ENCODE data around the gene ZBTB40.

The ZBTB40 gene

GRCh38 chr1:22494943-22495579, 43.4 kb downstream of the ZBTB40 start:
- H3K79me2 ChIP-seq (ENCODE audit: insufficient read depth, low read length): no peaks in the 10 kb centered on the region
- H3K9me2 ChIP-seq (ENCODE audit: low read depth, low read length): no peaks in the 10 kb centered on the region
- H3K4me3 ChIP-seq (ENCODE audit: low read depth, low read length, poor library complexity, severe bottlenecking): no peak overlapping the region
- no peak overlapping the region for H3K27ac ChIP-seq (ENCODE audit: low read depth, low read length, poor library complexity, severe bottlenecking)
- H4K20me1 ChIP-seq (ENCODE audit: insufficient read depth, low read length): no peaks in the 10 kb centered on the region
- H2AFZ ChIP-seq (ENCODE audit: low read length): no peak overlapping the region
- no peaks in the 10 kb centered on the region for H3K4me1 ChIP-seq (ENCODE audit: insufficient read depth, low read length, severe bottlenecking)
- no peak overlapping the region for H3K9ac ChIP-seq (ENCODE audit: low read length)
- no peaks in the 10 kb centered on the region for H3F3A ChIP-seq (ENCODE audit: insufficient read depth, low read length)
- peaks cover 30% of the 10 kb centered on the region for H3K36me3 ChIP-seq (ENCODE audit: insufficient read depth, low read length)
- H3K4me2 ChIP-seq (ENCODE audit: low read length): no peak overlapping the region
- H3K27me3 ChIP-seq (ENCODE audit: insufficient read depth, low read length): no peaks in the 10 kb centered on the region
- no peaks in the 10 kb centered on the region for H3K9me3 ChIP-seq (ENCODE audit: low read length)
- TF ChIP-seq CTCF (IDR thresholded peaks at IDR 0.05; ENCODE audit: low read length): no peak
- no peak for TF ChIP-seq EZH2 (IDR thresholded peaks at IDR 0.05; ENCODE audit: borderline replicate concordance, low read length)

GRCh38 chr1:22496536-22497160, 45.0 kb downstream of the ZBTB40 start:
- TF ChIP-seq EZH2 (IDR thresholded peaks at IDR 0.05; ENCODE audit: borderline replicate concordance, low read length) (no peak), CTCF (IDR thresholded peaks at IDR 0.05; ENCODE audit: low read length) (no peak)
- Histone ChIP-seq H3K27ac (ENCODE audit: low read depth, low read length, poor library complexity, severe bottlenecking) (no peak overlapping the region), H3K36me3 (ENCODE audit: insufficient read depth, low read length) (peaks cover 26% of the 10 kb centered on the region), H3K9me2 (ENCODE audit: low read depth, low read length) (no peaks in the 10 kb centered on the region), H3K4me1 (ENCODE audit: insufficient read depth, low read length, severe bottlenecking) (no peaks in the 10 kb centered on the region), H3F3A (ENCODE audit: insufficient read depth, low read length) (no peaks in the 10 kb centered on the region), H3K4me3 (ENCODE audit: low read depth, low read length, poor library complexity, severe bottlenecking) (no peak overlapping the region), H3K79me2 (ENCODE audit: insufficient read depth, low read length) (no peaks in the 10 kb centered on the region), H4K20me1 (ENCODE audit: insufficient read depth, low read length) (no peaks in the 10 kb centered on the region), H3K9ac (ENCODE audit: low read length) (no peak overlapping the region), H3K9me3 (ENCODE audit: low read length) (no peaks in the 10 kb centered on the region), H2AFZ (ENCODE audit: low read length) (no peak overlapping the region), H3K27me3 (ENCODE audit: insufficient read depth, low read length) (no peaks in the 10 kb centered on the region), H3K4me2 (ENCODE audit: low read length) (no peak overlapping the region)

- Histone ChIP-seq H3K79me2 (ENCODE audit: insufficient read depth, low read length) (no peaks in the 10 kb centered on the region), H3K9me3 (ENCODE audit: low read length) (no peaks in the 10 kb centered on the region), H3K4me1 (ENCODE audit: insufficient read depth, low read length, severe bottlenecking) (no peaks in the 10 kb centered on the region), H3K4me3 (ENCODE audit: low read depth, low read length, poor library complexity, severe bottlenecking) (no peak overlapping the region), H4K20me1 (ENCODE audit: insufficient read depth, low read length) (no peaks in the 10 kb centered on the region), H3K27me3 (ENCODE audit: insufficient read depth, low read length) (no peaks in the 10 kb centered on the region), H3K9me2 (ENCODE audit: low read depth, low read length) (no peaks in the 10 kb centered on the region), H3F3A (ENCODE audit: insufficient read depth, low read length) (no peaks in the 10 kb centered on the region), H3K36me3 (ENCODE audit: insufficient read depth, low read length) (peaks cover 13% of the 10 kb centered on the region; the same call in 1 of the 2 replicates), H2AFZ (ENCODE audit: low read length) (no peak overlapping the region), H3K27ac (ENCODE audit: low read depth, low read length, poor library complexity, severe bottlenecking) (no peak overlapping the region), H3K4me2 (ENCODE audit: low read length) (no peak overlapping the region), H3K9ac (ENCODE audit: low read length) (no peak overlapping the region)
- TF ChIP-seq EZH2 (IDR thresholded peaks at IDR 0.05; ENCODE audit: borderline replicate concordance, low read length) (no peak), CTCF (IDR thresholded peaks at IDR 0.05; ENCODE audit: low read length) (no peak)
Observed at GRCh38 chr1:22498463-22498862, 46.8 kb downstream of the ZBTB40 start.

Measured in OCI-LY1 (cell line).